GM12874 (cell line): ENCODE data around the gene SPINK2.

Experiments used
- CTCF ChIP-seq: IDR thresholded peaks from 2 replicates; pipeline ENCODE4 v1.5.1; 2011; ENCODE audit warnings: low read depth, mild to moderate bottlenecking, control low read depth, low read length, moderate library complexity; ENCODE audit not compliant: insufficient read depth

SPINK2 gene

GRCh38 chr4:56796211-56796610 is 25.3 kb downstream of the SPINK2 start:
- TF ChIP-seq CTCF: no peak

GRCh38 chr4:56791316-56791715 is 30.2 kb downstream of the SPINK2 start:
- TF ChIP-seq CTCF: no peak

GRCh38 chr4:56790691-56791091 is 30.8 kb downstream of the SPINK2 start:
- no peak for TF ChIP-seq CTCF

GRCh38 chr4:56788081-56788480 is 33.4 kb downstream of the SPINK2 start:
- TF ChIP-seq CTCF: no peak

- no peak for TF ChIP-seq CTCF
Observed at GRCh38 chr4:56787380-56787779, 34.1 kb downstream of the SPINK2 start.

- no peak for TF ChIP-seq CTCF
Observed at GRCh38 chr4:56786955-56787354, 34.5 kb downstream of the SPINK2 start.

- no peak for TF ChIP-seq CTCF
Observed at GRCh38 chr4:56783986-56784385, 37.5 kb downstream of the SPINK2 start.

GRCh38 chr4:56782019-56782418 is 39.5 kb downstream of the SPINK2 start:
- no peak for TF ChIP-seq CTCF
